Effector memory CD8-positive, alpha-beta T cell (primary cell): ENCODE measurements around the gene DNER.
A peak's percentile ranks its signal among the peaks of the same experiment; 100 is the strongest.
"Not testable (repeated sequence)": the region's sequence is repeated elsewhere in the genome, so short reads cannot be mapped to it uniquely, and the experiment has no call there.

Experiments
- ATAC-seq: fragments of 150-1000 bp; cut with Tn5 transposase; replicated peaks from 2 replicates; pipeline ENCODE4 v1.10.0; 2021; ENCODE audit warnings: mild to moderate bottlenecking, moderate library complexity
- DNase-seq, 3 experiments: peaks; one replicate each; pipeline ENCODE4 v3.0.0; 2021
- H3K27ac Mint-ChIP-seq, 2 donors: one replicate each; pipeline ENCODE4 v1.8.0; 2022; ENCODE audit warnings: mild to moderate bottlenecking in 2 of 2, mixed read lengths in 2 of 2, moderate library complexity in 2 of 2
- H3K27me3 Mint-ChIP-seq, 2 donors: one replicate each; pipeline ENCODE4 v1.8.0; 2022; ENCODE audit warnings: mixed read lengths in 2 of 2
- H3K36me3 Mint-ChIP-seq: one replicate; pipeline ENCODE4 v1.8.0; 2022; ENCODE audit warnings: mild to moderate bottlenecking, moderate library complexity, mixed read lengths; ENCODE audit not compliant: insufficient read depth
- H3K4me1 Mint-ChIP-seq, 2 donors: one replicate each; pipeline ENCODE4 v1.8.0; 2022; ENCODE audit warnings: low read depth in 2 of 2, mixed read lengths in 2 of 2
- H3K4me3 Mint-ChIP-seq, 2 donors: one replicate each; pipeline ENCODE4 v1.8.0; 2022; ENCODE audit warnings: mild to moderate bottlenecking in 2 of 2, mixed read lengths in 2 of 2, moderate library complexity in 2 of 2
- H3K9me3 Mint-ChIP-seq, 2 donors: one replicate each; pipeline ENCODE4 v1.8.0; 2022; ENCODE audit warnings: mixed read lengths in 2 of 2

DNER gene

GRCh38 chr2:229340086-229340760 is 374.1 kb downstream of the DNER start:
- peaks cover 0 to 2% of the 10 kb centered on the region in 2 donors for H3K9me3 Mint-ChIP-seq
- no peak overlapping the region for H3K4me3 Mint-ChIP-seq
- H3K27ac Mint-ChIP-seq: no peak overlapping the region
- no peaks in the 10 kb centered on the region for H3K36me3 Mint-ChIP-seq
- no peak for DNase-seq
- H3K4me1 Mint-ChIP-seq: no peaks in the 10 kb centered on the region
- ATAC-seq: no peak
- no peaks in the 10 kb centered on the region for H3K27me3 Mint-ChIP-seq

GRCh38 chr2:229339618-229340017 is 374.7 kb downstream of the DNER start:
- Mint-ChIP-seq H3K27ac (no peak overlapping the region), H3K4me1 (no peaks in the 10 kb centered on the region), H3K4me3 (no peak overlapping the region), H3K9me3 (peaks cover 0 to 2% of the 10 kb centered on the region in 2 donors), H3K27me3 (no peaks in the 10 kb centered on the region), H3K36me3 (no peaks in the 10 kb centered on the region)
- ATAC-seq: no peak
- no peak for DNase-seq

- H3K36me3 Mint-ChIP-seq, ATAC-seq, H3K27me3 Mint-ChIP-seq, DNase-seq, H3K4me3 Mint-ChIP-seq, H3K27ac Mint-ChIP-seq, H3K4me1 Mint-ChIP-seq, H3K9me3 Mint-ChIP-seq: not testable (repeated sequence)
These were observed 375.2 kb downstream of the DNER start for GRCh38 chr2:229339171-229339570.

- H3K9me3 Mint-ChIP-seq: peaks cover 0 to 2% of the 10 kb centered on the region in 2 donors
- H3K27ac Mint-ChIP-seq: no peak overlapping the region
- no peak overlapping the region for H3K4me3 Mint-ChIP-seq
- H3K36me3 Mint-ChIP-seq: no peaks in the 10 kb centered on the region
- ATAC-seq (no peak), DNase-seq (no peak)
- H3K27me3 Mint-ChIP-seq: no peaks in the 10 kb centered on the region
- H3K4me1 Mint-ChIP-seq: no peaks in the 10 kb centered on the region
These were observed 378.4 kb downstream of the DNER start for GRCh38 chr2:229335877-229336346.

GRCh38 chr2:229335330-229335729 is 379.0 kb downstream of the DNER start:
- no peak overlapping the region for H3K4me3 Mint-ChIP-seq
- no peaks in the 10 kb centered on the region for H3K9me3 Mint-ChIP-seq
- no peak for DNase-seq
- no peaks in the 10 kb centered on the region for H3K36me3 Mint-ChIP-seq
- H3K27ac Mint-ChIP-seq: no peak overlapping the region
- ATAC-seq: no peak
- no peaks in the 10 kb centered on the region for H3K4me1 Mint-ChIP-seq
- H3K27me3 Mint-ChIP-seq: no peaks in the 10 kb centered on the region

GRCh38 chr2:229330952-229331351 is 383.4 kb downstream of the DNER start:
- Mint-ChIP-seq H3K36me3 (no peaks in the 10 kb centered on the region), H3K27ac (no peak overlapping the region), H3K9me3 (no peaks in the 10 kb centered on the region), H3K4me3 (no peak overlapping the region), H3K4me1 (no peaks in the 10 kb centered on the region), H3K27me3 (no peaks in the 10 kb centered on the region)
- DNase-seq (no peak), ATAC-seq (peak; percentile 24)

- DNase-seq: no peak
- H3K27ac Mint-ChIP-seq: no peak overlapping the region
- H3K27me3 Mint-ChIP-seq: no peaks in the 10 kb centered on the region
- H3K4me1 Mint-ChIP-seq: no peaks in the 10 kb centered on the region
- H3K4me3 Mint-ChIP-seq: no peak overlapping the region
- H3K36me3 Mint-ChIP-seq: no peaks in the 10 kb centered on the region
- ATAC-seq: no peak
- peaks cover 4 to 5% of the 10 kb centered on the region in 2 donors for H3K9me3 Mint-ChIP-seq
These were observed 394.8 kb downstream of the DNER start for GRCh38 chr2:229319558-229319957.

- Mint-ChIP-seq H3K4me1 (no peaks in the 10 kb centered on the region), H3K36me3 (no peaks in the 10 kb centered on the region), H3K27me3 (no peaks in the 10 kb centered on the region), H3K4me3 (no peak overlapping the region), H3K9me3 (peaks cover 0 to 2% of the 10 kb centered on the region in 2 donors), H3K27ac (no peak overlapping the region)
- ATAC-seq (no peak), DNase-seq (no peak)
These were observed 400.2 kb downstream of the DNER start for GRCh38 chr2:229314117-229314516.

GRCh38 chr2:229313591-229313990 is 400.8 kb downstream of the DNER start:
- no peak overlapping the region for H3K27ac Mint-ChIP-seq

More at GRCh38 chr2:229313591-229313990, 400.8 kb downstream of the DNER start:
- H3K4me3 Mint-ChIP-seq: no peak overlapping the region
- H3K9me3 Mint-ChIP-seq: peaks cover 0 to 2% of the 10 kb centered on the region in 2 donors
- ATAC-seq (no peak), DNase-seq (no peak)
- H3K4me1 Mint-ChIP-seq: no peaks in the 10 kb centered on the region
- no peaks in the 10 kb centered on the region for H3K27me3 Mint-ChIP-seq
- no peaks in the 10 kb centered on the region for H3K36me3 Mint-ChIP-seq
